Measurements from ENCODE around the gene ZNF362.
"Not testable (repeated sequence)": the region's sequence is repeated elsewhere in the genome, so short reads cannot be mapped to it uniquely, and the experiment has no call there.

Gene ZNF362

GRCh38 chr1:33237579-33237978, 18.7 kb upstream of the ZNF362 start:
- TF ChIP-seq, protein P1, sequence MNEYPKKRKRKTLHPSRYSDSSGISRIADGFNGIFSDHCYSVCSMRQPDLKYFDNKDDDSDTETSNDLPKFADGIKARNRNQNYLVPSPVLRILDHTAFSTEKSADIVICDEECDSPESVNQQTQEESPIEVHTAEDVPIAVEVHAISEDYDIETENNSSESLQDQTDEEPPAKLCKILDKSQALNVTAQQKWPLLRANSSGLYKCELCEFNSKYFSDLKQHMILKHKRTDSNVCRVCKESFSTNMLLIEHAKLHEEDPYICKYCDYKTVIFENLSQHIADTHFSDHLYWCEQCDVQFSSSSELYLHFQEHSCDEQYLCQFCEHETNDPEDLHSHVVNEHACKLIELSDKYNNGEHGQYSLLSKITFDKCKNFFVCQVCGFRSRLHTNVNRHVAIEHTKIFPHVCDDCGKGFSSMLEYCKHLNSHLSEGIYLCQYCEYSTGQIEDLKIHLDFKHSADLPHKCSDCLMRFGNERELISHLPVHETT (tag by site-specific recombination; IDR thresholded peaks at IDR 0.05), result no peak
- no peak for TF ChIP-seq GLI4 (tag by site-specific recombination; IDR thresholded peaks at IDR 0.05)
- TF ChIP-seq, protein P2, sequence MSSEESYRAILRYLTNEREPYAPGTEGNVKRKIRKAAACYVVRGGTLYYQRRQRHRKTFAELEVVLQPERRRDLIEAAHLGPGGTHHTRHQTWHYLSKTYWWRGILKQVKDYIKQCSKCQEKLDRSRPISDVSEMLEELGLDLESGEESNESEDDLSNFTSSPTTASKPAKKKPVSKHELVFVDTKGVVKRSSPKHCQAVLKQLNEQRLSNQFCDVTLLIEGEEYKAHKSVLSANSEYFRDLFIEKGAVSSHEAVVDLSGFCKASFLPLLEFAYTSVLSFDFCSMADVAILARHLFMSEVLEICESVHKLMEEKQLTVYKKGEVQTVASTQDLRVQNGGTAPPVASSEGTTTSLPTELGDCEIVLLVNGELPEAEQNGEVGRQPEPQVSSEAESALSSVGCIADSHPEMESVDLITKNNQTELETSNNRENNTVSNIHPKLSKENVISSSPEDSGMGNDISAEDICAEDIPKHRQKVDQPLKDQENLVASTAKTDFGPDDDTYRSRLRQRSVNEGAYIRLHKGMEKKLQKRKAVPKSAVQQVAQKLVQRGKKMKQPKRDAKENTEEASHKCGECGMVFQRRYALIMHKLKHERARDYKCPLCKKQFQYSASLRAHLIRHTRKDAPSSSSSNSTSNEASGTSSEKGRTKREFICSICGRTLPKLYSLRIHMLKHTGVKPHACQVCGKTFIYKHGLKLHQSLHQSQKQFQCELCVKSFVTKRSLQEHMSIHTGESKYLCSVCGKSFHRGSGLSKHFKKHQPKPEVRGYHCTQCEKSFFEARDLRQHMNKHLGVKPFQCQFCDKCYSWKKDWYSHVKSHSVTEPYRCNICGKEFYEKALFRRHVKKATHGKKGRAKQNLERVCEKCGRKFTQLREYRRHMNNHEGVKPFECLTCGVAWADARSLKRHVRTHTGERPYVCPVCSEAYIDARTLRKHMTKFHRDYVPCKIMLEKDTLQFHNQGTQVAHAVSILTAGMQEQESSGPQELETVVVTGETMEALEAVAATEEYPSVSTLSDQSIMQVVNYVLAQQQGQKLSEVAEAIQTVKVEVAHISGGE (tag by site-specific recombination; conservative IDR thresholded peaks at IDR 0.05; ENCODE audit: low read depth), result no peak
- TF ChIP-seq WT1 (tag by site-specific recombination; IDR thresholded peaks at IDR 0.05), result no peak
- no peak for TF ChIP-seq YY1 (tag by site-specific recombination; IDR thresholded peaks at IDR 0.05)
- no peak for TF ChIP-seq ZNF677 (tag by site-specific recombination; IDR thresholded peaks at IDR 0.05)
- no peak for TF ChIP-seq ZNF10 (tag by site-specific recombination; IDR thresholded peaks at IDR 0.05)
- no peak for TF ChIP-seq KLF16 (tag by site-specific recombination; IDR thresholded peaks at IDR 0.05)
- TF ChIP-seq, protein P3, sequence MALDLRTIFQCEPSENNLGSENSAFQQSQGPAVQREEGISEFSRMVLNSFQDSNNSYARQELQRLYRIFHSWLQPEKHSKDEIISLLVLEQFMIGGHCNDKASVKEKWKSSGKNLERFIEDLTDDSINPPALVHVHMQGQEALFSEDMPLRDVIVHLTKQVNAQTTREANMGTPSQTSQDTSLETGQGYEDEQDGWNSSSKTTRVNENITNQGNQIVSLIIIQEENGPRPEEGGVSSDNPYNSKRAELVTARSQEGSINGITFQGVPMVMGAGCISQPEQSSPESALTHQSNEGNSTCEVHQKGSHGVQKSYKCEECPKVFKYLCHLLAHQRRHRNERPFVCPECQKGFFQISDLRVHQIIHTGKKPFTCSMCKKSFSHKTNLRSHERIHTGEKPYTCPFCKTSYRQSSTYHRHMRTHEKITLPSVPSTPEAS (tag by site-specific recombination; IDR thresholded peaks at IDR 0.05), result no peak
- no peak for TF ChIP-seq ATF2 (tag by site-specific recombination; IDR thresholded peaks at IDR 0.05; ENCODE audit: low read depth)
- no peak for TF ChIP-seq SALL2 (tag by site-specific recombination; IDR thresholded peaks at IDR 0.05; ENCODE audit: borderline replicate concordance)
- TF ChIP-seq ZNF791 (tag by site-specific recombination; IDR thresholded peaks at IDR 0.05), result no peak
- TF ChIP-seq MYNN (tag by site-specific recombination; IDR thresholded peaks at IDR 0.05; ENCODE audit: borderline replicate concordance), result no peak
- no peak for TF ChIP-seq ZNF416 (tag by site-specific recombination; IDR thresholded peaks at IDR 0.05)
- TF ChIP-seq, protein P4, sequence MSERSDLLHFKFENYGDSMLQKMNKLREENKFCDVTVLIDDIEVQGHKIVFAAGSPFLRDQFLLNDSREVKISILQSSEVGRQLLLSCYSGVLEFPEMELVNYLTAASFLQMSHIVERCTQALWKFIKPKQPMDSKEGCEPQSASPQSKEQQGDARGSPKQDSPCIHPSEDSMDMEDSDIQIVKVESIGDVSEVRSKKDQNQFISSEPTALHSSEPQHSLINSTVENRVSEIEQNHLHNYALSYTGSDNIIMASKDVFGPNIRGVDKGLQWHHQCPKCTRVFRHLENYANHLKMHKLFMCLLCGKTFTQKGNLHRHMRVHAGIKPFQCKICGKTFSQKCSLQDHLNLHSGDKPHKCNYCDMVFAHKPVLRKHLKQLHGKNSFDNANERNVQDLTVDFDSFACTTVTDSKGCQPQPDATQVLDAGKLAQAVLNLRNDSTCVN (tag by site-specific recombination; optimal IDR thresholded peaks at IDR 0.05), result no peak
- CTCF ChIA-PET, result interaction anchor here (0.5 to 1.2 kb wide), 2 partner anchors 19 to 98 kb away, joined by 3 read pairs; no protein-coding TSS in a partner anchor

DNA sequence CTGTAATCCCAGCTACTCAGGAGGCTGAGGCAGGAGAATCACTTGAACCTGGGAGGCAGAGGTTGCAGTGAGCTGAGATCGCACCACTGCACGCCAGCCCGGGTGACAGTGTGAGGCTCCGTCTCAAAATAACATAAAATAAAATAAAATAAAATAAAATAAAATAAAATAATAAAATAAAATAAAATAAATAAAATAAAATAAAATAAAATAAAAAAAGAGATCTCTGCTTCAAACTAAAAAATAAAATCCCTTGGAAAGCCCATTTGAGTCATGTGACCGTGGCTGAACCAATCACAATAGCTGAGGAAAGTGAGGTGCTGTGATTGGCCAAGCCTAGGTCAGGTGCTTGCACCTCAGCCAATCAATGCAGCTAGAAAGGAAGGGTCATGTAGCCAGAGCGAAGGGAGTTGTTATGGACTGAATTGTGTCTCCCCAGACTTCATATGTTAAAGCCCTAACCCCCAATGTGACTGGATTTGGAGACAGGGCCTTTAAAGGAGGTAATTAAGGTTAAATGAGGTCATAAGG, 18.0 kb upstream of the ZNF362 start:
- H3K27ac ChIP-seq (ENCODE audit: extremely low read depth, low read depth, low read length); H3K9me3 ChIP-seq (ENCODE audit: control insufficient read depth, insufficient read depth, low read depth, low read length); POLR2A ChIA-PET; H3K36me3 ChIP-seq (ENCODE audit: control insufficient read depth in 2 of 2, insufficient read depth in 1 of 2, low read length in 2 of 2); H3K4me3 ChIP-seq (ENCODE audit: low read depth, low read length); H3K4me1 ChIP-seq (ENCODE audit: control insufficient read depth, insufficient read depth, low read length): not testable (repeated sequence)
- CTCF ChIA-PET, result interaction anchor here (0.5 kb wide), 1 partner anchor 99 kb away, joined by 3 read pairs; no protein-coding TSS in a partner anchor

More at GRCh38 chr1:33237579-33237978, 18.7 kb upstream of the ZNF362 start:
- POLR2A ChIA-PET, result no interaction called here
- Histone ChIP-seq H3K9me3 (ENCODE audit: control insufficient read depth, insufficient read depth, low read depth, low read length) (no peaks in the 10 kb centered on the region), H3K4me1 (ENCODE audit: control insufficient read depth, insufficient read depth, low read length) (no peaks in the 10 kb centered on the region), H3K27ac (ENCODE audit: extremely low read depth, low read depth, low read length) (no peak overlapping the region), H3K36me3 (ENCODE audit: control insufficient read depth in 2 of 2, insufficient read depth in 1 of 2, low read length in 2 of 2) (no peaks in the 10 kb centered on the region), H3K4me3 (ENCODE audit: low read depth, low read length) (no peak overlapping the region)

All from HEK293 (cell line).